Muscle of back (tissue), 13 donors: Measurements from ENCODE around the gene FOLH1. TPM values are rescaled to one million over a fixed set of nuclear protein-coding genes. Genes with fewer than 3 reads are reported as not detected.
"Not testable (repeated sequence)": the region's sequence is repeated elsewhere in the genome, so short reads cannot be mapped to it uniquely, and the experiment has no call there.

Experiments
- DNase-seq, 3 donors: peaks; one replicate each; pipeline versions ENCODE4 v3.0.0 to v3.0.0-alpha.2; 2013
- long read RNA-seq, 9 donors: transcript quantifications; one replicate each; lab custom pipeline, GENCODE V29; 2026
- polyA plus RNA-seq, 10 donors: library from polyadenylated mRNA; unstranded; fragments of 120-200 nt; gene quantifications; one replicate each; pipeline ENCODE4 v1.2.1, GENCODE V29; 2013; ENCODE audit not compliant: insufficient read length in 10 of 10

Gene FOLH1
- polyA plus RNA-seq = 1 to 10 TPM; 1.5 to 2.8 (median 2.2) TPM
- long read RNA-seq, donor 1, partial matches to known transcripts = 0 of 1 reads
- long read RNA-seq, donor 1, other reads (novel, unspliced or antisense) = 0 of 1 reads
- long read RNA-seq, donor 2 = 0 reads
- long read RNA-seq, donor 3 = 0 reads
- long read RNA-seq, donor 4 = 0 reads
- long read RNA-seq, donor 5 = 0 reads
- long read RNA-seq, donor 6, partial matches to known transcripts = 0 of 1 reads
- long read RNA-seq, donor 6, other reads (novel, unspliced or antisense) = 0 of 1 reads
- long read RNA-seq, donor 7 = 0 reads
- long read RNA-seq, donor 8 = 0 reads
- long read RNA-seq, donor 9 = 0 reads

DNA sequence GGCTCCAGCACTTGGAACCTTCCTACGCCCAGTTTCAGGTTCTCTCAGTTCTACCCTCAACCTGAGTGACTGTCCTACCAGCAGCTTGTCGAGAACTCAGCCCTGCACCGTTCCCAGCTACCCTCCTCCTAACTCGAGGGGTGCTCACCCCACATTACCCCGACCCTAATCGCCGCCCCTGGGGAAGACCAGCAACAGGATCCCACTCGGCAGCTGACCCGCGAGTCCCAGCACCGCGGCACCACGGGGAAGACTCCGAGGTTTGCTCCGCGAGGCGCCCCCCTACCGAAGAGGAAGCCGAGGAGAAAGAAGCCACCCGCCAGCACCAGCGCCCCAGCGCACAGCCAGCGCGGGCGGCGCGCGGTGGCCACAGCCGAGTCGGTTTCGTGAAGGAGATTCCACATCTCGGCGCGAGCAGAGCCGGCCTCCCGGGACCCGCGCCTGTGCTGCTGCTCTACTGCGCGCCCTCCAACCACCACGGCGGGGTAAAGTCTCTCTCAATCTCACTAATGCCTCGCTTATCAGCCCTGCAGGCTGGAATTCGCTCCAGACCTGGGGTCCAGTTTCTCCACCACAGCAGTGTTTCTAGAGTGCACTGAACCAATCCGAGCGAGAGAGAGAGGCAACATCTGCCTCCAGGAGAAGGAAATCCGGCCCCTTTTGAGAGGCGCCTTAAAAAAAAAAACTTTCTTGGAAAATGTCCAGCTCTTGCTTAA lies at the start of gene FOLH1:
Gene FOLH1 (minus strand): TSS at position 597 of the 716 bp plus-strand sequence. CDS start 193 bp downstream, at position 404.
- DNase-seq = peak; percentile 31 to 76 (median 61)

DNA sequence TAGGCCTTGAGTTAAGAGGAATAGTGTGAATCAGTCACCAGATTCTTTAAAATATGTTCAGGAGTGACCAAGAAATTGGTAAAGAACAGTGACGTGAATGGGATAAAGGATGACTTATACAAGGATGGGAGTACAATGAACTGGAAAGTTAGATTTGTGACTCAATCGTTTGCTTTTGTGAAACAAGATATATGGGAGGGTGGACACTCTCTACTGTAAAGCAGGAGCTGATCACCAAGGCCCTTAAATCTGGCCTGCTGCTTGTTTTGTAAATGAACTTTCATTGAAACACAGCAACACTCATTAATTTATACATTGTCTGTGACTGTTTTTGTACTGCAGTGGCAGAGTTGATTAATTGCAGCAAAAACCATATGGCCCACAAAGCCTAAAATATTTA lies 46.7 kb upstream of the FOLH1 start:
- DNase-seq = not testable (repeated sequence)

DNA sequence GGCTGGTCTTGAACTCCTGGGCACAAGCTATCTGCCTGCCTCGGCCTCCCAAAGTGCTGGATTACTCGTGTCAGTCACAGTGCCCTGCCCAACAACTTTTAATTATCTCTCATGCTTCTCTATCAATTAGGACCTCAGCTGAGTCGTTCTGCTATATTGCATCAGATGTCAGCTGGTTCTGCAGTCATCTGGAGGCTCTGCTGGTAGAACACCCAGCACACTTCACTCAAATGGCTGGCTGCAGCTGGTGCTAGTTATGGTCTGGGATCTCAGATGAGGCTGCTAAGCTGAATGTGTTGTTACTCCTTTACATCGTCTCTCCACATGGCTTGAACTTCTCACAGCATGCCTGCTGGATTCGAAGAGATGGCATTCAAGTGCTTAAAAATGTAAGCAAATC lies 42.8 kb upstream of the FOLH1 start:
- not testable (repeated sequence) for DNase-seq

DNA sequence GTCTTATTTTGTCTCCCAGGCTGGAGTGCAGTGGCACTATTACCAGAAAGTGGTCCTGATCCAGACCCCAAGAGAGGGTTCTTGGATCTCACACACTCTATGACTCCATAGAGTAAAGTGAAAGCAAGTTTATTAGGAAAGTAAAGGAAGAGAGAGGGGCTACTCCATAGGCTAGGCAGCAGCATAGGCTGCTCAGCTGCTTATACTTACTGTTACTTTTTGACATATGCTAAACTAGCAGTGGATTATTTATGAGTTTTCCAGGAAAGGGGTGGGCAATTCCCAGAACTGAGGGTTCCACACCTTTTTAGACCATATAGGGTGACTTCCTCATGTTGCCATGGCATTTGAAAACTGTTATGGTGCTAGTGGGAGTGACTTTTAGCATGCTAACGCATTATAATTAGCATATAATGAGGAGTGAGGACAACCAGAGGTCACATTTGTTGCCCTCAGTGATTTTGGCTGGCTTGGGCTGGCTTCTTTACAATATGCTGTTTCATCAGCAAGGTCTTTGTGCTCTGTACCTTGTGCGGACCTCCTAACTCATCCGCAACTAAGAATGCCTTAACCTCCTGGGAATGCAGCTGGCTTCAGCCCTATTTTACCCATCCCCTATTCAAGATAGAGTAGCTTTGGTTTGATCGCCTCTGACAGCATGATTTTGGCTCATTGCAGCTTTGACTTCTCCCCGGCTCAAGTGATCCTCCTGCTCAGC lies 42.2 kb upstream of the FOLH1 start:
- DNase-seq = not testable (repeated sequence)

DNA sequence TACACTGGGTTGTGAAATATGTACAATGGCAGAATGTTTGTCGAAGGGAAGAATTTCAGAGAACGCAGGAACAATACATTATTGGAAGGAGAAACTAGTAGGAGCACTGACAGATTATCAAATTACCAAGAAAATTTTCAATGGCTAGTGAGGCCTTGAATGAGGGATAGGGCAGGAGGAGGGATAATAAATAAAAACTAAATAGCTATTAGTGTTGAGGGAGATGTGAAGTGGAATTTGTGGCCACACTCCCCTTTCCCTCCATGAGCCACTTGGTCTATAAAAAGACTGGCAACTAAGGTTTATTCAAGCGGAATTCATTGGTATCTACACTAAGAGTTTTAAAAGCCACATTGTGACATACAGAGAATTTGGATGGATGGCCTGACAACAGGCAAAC lies 41.0 kb upstream of the FOLH1 start:
- DNase-seq = not testable (repeated sequence)

DNA sequence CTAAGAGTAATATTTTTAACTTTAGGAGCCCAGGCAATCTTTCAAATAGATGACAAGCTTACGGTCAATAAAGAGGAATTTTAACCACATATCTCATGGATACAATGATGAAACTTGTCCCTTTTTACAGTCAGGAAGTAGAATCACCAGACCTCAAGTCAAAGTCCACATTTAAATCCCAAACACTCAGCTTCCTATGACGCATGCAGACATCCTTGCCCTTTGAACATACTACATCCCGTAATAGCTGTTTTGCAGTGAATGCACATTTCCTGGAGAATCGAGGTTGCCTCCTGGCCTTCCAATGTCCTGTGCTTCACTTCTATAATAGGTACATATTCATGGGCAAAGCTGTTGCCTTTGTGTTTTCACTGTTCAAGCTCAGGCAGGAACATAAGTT lies 25.3 kb upstream of the FOLH1 start:
- not testable (repeated sequence) for DNase-seq

DNA sequence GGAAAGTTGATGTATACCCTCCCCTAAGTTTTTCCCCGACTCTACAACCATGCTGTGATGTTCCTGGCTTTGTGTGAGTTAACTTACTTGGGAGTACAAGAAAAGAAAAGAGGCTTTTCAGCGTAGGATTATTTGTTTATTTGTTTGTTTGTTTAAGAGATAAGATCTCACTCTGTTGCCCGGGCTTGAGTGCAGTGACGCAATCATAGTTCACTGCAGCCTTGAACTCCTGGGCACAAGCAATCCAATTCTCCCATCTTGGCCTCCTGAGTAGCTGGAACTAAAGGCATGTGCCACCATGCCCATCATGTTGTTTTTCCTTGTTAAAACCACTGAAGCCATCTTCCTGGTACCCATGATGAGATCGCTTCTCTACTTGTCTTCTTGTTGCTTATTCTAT lies 24.6 kb upstream of the FOLH1 start:
- DNase-seq = not testable (repeated sequence)

DNA sequence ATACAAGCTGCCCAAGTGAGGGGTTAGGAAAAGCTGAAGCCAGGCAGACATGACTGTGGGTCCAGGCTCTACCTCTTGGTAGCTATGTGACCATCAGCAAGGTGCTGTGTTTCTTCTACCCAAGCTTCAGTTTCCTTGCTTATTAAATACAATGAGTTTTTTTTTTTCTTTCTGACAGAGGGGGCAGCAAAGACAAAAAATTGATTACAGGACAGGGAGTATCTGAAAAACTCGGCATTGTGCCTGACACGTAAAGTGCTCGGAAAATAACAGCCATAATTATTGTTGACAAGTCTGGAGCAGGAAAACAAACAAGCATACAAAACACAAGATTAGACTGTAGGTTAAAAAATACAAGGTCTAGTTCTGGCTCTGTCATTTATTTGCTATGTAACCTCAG lies 23.3 kb upstream of the FOLH1 start:
- not testable (repeated sequence) for DNase-seq

DNA sequence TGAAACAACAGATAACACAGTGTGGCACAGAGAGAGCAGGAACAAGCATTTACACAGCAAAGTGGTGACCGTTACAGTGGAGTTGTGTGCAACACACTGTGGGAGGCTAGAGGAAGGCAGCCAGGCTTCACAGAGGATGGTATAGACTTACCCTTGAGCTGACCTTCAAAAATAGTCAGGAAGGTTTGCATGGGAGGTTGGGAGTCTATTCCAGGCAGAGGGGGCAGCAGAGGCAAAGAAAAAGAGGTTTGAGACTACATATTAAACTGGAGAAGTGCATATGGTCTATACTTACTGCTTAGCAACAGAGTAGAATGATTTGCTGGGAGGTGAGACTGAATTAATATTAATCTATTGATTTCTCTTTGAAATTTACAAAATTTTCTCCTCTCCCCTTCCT lies 22.1 kb upstream of the FOLH1 start:
- DNase-seq = peak in 2 of 3 donors; percentile 7 to 17

DNA sequence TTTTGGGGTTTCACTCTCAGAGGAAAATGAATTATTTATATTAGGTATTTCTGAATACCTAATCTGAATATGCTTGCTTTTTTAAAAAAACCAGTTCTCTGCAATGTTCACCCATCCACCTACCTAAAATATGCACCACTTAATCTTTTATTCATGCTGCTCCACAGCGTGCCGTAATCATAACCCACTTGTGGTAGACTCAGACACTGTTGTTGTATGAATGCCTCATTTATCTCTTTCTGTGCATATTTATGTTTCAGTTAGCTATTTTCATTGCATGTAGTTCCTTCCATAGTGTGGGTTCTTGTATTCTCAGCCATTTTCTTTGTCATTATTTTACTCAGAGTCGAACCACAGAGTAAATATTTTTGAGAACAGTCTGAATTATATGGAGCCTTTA lies 21.6 kb upstream of the FOLH1 start:
- DNase-seq = not testable (repeated sequence)

DNA sequence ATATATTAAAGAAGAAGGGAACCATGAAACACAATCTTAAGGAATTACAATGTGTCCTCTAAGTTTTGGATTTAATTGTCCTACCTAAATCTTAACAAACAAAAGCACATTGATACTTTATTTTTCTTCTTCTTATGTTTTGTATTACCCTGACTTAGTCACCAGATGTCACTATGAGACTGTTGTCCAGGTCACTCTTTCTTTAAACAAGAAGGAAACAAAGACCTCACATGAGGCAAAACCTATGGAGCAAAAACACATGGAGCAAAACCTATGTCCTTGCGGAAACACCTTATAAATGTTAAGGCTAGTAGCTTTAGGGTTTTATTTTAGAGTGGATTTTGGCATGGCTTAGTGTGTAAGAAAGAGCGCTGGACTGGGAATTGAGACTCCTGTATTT lies 20.7 kb upstream of the FOLH1 start:
- DNase-seq = not testable (repeated sequence)

DNA sequence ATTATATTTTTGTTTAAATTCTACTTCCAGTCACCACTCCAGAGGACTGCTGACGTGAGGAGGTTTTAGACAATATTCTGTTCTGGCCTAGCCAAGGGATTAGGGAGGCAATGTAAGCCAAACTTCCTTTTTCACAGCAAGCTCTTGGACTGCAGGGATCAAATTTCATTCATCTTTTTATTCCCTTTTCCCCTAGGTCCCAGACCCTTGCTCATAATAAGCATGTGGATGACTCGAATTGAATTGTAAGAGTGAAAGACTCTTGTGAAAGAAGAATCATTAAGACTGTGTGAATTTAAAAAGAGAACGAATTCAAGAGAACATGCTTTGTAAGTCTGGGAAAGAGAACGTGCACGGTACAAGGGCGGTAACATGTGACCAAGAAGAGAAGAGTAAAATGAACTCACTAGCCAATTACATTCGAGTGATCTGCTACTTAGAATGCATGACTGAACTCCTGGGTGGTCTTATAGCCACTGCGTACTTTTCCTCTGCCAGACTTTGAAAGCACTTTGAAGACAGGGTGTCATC lies 16.9 kb upstream of the FOLH1 start:
- DNase-seq = not testable (repeated sequence)

DNA sequence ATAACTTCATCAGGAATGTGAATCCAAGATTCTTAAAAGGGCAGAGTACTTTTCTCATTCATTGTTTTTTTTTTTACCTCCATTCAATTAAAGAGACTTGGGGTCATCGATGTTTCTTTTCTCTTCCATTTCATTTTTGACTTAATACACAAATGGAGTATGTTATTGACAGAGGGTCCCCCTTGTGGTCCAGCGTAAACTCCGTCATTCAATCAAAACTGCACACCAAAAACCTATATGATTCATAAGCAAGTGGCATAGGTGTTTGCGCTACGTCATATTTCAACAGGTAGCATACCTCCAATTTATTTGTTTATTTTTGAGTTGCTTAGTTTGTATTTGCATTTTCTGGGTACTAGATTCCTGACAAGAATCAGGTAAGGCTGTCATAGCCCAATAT lies 12.7 kb upstream of the FOLH1 start:
- no peak for DNase-seq

DNA sequence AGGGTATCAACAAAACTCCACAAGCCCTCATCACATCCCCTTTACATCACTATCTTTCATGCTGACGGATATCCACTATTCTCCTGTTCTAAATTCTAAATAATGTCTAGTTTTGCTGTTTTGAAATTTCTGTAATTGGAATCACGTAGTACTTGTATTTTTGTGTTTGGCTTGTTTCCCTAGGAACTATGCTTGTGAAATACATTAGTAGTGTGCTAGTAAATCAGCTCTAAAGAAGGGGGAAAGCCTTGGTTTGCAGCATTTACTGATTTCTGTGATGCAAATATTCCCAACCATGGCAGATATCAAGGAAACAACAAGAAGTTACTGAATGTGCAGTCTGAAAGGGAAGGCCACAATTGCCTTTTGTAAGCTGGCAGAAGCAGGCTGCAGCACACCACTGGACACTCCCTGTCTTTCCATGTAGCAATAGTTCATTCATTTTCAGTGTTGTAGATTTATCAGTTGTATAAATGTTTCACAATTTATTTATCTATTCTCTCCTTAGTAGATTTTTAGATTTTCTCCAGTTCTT lies 4.7 kb upstream of the FOLH1 start:
- no peak for DNase-seq

DNA sequence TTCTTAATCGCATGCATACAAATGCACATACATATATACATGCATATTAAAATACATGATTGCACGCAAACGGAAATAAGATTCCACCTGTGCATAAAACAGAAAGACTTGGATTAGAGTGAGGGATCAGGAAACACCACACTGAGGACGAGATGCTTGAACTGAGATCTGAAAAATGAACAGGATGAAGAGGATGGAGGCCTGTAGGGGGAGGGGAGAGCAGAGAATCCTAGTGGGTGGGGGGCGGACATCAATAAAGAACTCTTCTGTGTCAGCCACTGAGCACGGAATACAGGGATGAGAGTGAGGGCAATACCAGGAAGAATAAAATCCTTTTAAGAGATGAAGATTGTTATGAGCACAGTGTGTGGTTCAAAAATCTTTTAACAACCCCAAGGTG lies 1.4 kb downstream of the FOLH1 start:
- DNase-seq = not testable (repeated sequence)

DNA sequence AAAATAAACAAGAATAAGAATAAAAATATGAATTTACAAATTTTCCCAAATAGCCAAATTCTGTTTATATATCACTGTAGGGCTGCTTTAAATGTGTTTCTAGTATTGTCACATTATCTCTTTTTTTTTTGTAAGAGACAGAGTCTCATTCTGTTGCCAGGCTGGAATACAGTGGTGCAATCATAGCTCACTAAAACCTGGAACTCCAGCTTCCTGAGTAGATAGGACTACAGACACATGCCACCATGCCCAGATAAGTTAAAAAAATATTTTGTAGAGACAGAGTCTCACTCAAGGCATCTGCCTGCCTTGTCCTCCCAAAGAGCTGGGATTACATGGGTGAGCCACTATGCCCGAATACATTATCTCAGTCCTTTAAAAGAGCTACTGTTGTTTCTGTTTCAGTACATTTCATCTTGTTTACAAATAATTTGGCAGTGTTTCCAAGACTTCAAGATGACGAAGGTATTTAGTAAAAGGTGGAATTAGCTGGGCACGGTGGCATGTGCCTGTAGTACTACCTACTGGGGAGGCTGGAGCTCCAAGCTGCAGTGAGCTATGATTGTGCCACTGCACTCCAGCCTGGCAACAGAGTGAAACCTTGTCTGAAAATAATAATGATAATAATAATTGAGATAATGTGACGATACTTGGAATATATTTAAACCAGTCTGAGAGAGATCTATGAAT lies 6.0 kb downstream of the FOLH1 start:
- DNase-seq = no peak

DNA sequence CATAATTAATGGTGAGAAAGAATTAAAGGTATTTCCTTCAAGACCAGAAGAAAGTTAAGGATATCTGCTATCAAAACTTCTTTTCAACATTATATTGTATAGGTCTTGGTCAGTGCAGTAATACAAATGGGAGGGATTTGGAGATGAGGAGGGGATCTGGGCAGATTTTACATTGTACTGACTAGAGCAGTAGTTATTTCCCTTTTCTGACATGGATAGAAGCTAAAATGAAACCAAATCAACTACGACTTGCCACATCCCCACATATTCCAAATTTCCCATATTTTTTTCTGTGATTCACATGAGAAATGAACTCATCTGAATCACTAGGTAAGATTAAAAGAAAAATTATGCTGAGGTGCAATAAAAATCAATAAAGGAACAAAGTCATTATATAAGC lies 11.6 kb downstream of the FOLH1 start:
- not testable (repeated sequence) for DNase-seq

DNA sequence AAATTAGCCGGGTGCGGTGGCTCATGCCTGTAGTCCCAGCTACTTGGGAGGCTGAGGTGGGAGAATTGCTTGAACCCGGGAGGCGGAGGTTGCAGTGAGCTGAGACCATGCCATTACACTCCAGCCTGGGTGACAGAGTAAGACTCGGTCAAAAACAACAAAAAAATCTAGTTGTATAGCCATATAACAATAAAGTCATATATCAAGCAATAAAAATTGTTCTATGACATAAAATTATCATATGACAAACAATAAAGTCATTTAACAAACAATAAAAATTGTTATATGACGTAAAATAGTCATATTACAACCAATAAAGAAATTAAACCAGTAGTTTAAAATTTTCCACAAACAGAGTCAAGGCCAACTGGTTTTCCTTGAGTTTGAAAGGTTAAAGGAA lies 12.4 kb downstream of the FOLH1 start:
- not testable (repeated sequence) for DNase-seq

DNA sequence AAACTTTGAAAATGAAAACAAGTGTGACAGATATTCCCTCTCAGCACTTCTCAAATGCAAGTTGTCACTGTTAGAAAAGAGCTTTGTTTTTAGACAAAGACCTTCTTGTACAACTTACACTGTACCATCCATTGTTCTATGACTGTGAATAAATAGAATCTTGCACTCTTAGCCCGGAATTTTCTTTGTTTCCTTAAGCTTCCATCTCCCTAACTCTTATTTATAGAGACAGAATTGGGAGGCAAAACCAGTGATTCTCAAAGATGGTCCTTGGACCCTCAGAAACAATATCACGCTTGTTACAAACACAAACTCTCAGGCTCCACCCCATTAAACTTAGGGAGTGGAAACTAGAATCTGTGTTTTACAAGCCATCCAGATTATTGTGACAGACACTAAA lies 18.1 kb downstream of the FOLH1 start:
- not testable (repeated sequence) for DNase-seq

DNA sequence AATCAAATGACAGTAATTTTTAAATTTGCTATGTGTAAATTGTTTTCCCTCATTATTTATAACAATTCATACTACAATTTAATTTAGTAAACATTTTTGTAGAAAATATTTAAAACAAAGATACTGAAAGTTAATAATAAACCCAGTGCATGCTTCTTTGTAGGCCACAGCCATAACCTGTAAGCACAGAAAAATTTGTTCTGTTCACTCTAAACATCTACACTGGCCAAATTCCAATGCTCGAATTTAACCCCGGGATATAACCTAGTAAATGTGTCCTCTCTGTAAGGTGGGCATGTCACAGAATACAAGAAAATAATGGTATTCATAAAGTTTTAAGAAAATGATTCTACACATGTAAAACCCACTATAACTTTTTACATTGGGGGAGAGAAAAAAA lies 22.2 kb downstream of the FOLH1 start:
- not testable (repeated sequence) for DNase-seq

DNA sequence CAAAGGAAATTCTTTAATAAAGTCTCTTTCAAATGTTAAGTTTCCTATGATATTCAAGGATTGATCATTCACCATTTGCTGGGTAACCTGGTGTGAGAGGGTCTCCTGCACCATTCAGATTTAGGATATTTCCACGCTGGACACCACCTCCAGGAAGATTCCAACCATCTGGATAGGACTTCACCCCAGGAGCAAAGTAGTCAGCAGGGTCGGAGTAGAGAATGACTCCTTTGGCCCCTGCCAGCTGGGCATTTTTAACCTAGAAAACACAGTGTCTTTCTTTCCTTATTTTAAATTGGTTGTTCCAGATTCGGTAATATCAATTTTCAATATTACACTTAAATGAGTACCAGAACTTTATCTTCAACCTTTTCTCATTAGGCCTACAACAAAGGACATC lies 22.8 kb downstream of the FOLH1 start:
- not testable (repeated sequence) for DNase-seq
